Stomach (tissue), 4 donors: ENCODE measurements around the gene PHF1.

Source experiments
- EP300 ChIP-seq: sonication (generic); formaldehyde crosslinking; IDR thresholded peaks from one replicate; pipeline ENCODE4 v1.6.1; 2017; ENCODE audit warnings: antibody characterized with exemption
- POLR2A ChIP-seq, 4 donors: fragments of 450-650 bp; IDR thresholded peaks; one replicate each; pipeline ENCODE4 v1.6.1; 2016; ENCODE audit warnings: antibody characterized with exemption in 4 of 4, control low read depth in 2 of 4, mild to moderate bottlenecking in 1 of 4, moderate library complexity in 1 of 4
- POLR2AphosphoS5 ChIP-seq, 3 donors: sonication (generic); formaldehyde crosslinking; IDR thresholded peaks; one replicate each; pipeline ENCODE4 v1.6.1; 2016; ENCODE audit warnings: antibody characterized with exemption in 3 of 3
- TF ChIP-seq, protein P1 (sequence below), 7 experiments: fragments of 450-650 bp in 4 of 7; fragments of 200-600 bp in 3 of 7; sonication (generic) in 3 of 7; IDR thresholded peaks; one replicate each; pipeline ENCODE4 v1.5.1; 2016 to 2019; ENCODE audit warnings: antibody characterized with exemption in 7 of 7, control low read depth in 2 of 7, mild to moderate bottlenecking in 1 of 7

- TF ChIP-seq, protein P1, sequence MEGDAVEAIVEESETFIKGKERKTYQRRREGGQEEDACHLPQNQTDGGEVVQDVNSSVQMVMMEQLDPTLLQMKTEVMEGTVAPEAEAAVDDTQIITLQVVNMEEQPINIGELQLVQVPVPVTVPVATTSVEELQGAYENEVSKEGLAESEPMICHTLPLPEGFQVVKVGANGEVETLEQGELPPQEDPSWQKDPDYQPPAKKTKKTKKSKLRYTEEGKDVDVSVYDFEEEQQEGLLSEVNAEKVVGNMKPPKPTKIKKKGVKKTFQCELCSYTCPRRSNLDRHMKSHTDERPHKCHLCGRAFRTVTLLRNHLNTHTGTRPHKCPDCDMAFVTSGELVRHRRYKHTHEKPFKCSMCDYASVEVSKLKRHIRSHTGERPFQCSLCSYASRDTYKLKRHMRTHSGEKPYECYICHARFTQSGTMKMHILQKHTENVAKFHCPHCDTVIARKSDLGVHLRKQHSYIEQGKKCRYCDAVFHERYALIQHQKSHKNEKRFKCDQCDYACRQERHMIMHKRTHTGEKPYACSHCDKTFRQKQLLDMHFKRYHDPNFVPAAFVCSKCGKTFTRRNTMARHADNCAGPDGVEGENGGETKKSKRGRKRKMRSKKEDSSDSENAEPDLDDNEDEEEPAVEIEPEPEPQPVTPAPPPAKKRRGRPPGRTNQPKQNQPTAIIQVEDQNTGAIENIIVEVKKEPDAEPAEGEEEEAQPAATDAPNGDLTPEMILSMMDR (IDR thresholded peaks at IDR 0.05): no peak
- TF ChIP-seq EP300 (no peak), POLR2A (IDR thresholded peaks at IDR 0.05) (no peak), POLR2AphosphoS5 (IDR thresholded peaks at IDR 0.05) (no peak)
These were observed 9.0 kb downstream of the PHF1 start, which contains the start of gene SYNGAP1 for GRCh38 chr6:33419580-33420490.
